Vagina (tissue), 2 donors: Measurements from ENCODE around the gene DLX6.

Experiments used
- CTCF ChIP-seq, 3 experiments: fragments of 450-650 bp in 2 of 3; fragments of 200-600 bp in 1 of 3; sonication (generic) in 1 of 3; IDR thresholded peaks; one replicate each; pipeline ENCODE4 v1.5.1; 2017 to 2019; ENCODE audit warnings: antibody characterized with exemption in 3 of 3, mild to moderate bottlenecking in 2 of 3, moderate library complexity in 2 of 3
- POLR2A ChIP-seq, 2 donors: fragments of 450-650 bp; IDR thresholded peaks; one replicate each; pipeline ENCODE4 v1.6.1; 2017; ENCODE audit warnings: antibody characterized with exemption in 2 of 2, mild to moderate bottlenecking in 2 of 2, moderate library complexity in 2 of 2
- POLR2AphosphoS5 ChIP-seq, 2 donors: sonication (generic); formaldehyde crosslinking; IDR thresholded peaks; one replicate each; pipeline ENCODE4 v1.9.0; 2017; ENCODE audit warnings: antibody characterized with exemption in 2 of 2, mild to moderate bottlenecking in 2 of 2, low read depth in 1 of 2; ENCODE audit not compliant: insufficient read depth in 1 of 2

GRCh38 chr7:97006816-97007582 lies 1.6 kb downstream of the DLX6 start:
- no peak for TF ChIP-seq CTCF (IDR thresholded peaks at IDR 0.05)
- TF ChIP-seq POLR2A (IDR thresholded peaks at IDR 0.05), result no peak
- TF ChIP-seq POLR2AphosphoS5 (IDR thresholded peaks at IDR 0.05; ENCODE audit: insufficient read depth in 1 of 2, low read depth in 1 of 2), result no peak
